ENCODE measurements around the gene ALK.

DNA sequence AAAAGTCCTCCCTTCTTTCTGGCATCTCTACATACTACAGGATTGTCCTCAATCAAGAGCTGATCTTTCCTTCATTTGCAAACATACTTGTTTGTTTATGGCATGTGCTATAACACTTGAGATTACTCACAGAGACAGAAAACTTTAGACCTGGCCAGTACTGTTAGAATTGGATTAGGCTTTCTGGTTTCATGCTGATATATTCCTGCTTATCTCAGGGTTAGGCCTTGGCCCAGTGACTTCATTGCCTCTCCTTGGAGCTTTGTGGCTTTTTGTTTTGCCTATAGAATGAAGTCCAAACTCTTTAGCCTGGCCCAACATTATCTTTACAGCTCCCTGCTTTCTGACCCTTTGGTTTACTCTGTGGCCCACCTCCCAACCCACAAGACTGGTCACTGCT is 363.3 kb downstream of the ALK start:
- TF ChIP-seq, protein P1, sequence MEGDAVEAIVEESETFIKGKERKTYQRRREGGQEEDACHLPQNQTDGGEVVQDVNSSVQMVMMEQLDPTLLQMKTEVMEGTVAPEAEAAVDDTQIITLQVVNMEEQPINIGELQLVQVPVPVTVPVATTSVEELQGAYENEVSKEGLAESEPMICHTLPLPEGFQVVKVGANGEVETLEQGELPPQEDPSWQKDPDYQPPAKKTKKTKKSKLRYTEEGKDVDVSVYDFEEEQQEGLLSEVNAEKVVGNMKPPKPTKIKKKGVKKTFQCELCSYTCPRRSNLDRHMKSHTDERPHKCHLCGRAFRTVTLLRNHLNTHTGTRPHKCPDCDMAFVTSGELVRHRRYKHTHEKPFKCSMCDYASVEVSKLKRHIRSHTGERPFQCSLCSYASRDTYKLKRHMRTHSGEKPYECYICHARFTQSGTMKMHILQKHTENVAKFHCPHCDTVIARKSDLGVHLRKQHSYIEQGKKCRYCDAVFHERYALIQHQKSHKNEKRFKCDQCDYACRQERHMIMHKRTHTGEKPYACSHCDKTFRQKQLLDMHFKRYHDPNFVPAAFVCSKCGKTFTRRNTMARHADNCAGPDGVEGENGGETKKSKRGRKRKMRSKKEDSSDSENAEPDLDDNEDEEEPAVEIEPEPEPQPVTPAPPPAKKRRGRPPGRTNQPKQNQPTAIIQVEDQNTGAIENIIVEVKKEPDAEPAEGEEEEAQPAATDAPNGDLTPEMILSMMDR (conservative IDR thresholded peaks at IDR 0.05 in 1 of 2, IDR thresholded peaks at IDR 0.05 in 1 of 2; ENCODE audit: low read depth in 1 of 2, low read length in 2 of 2), result no peak
- no peak for TF ChIP-seq EZH2 (IDR thresholded peaks at IDR 0.05; ENCODE audit: low read length, missing control alignments)
